Stimulated activated memory B cell treated with anti-CD40 and anti-IgM and Interleukin-4, amounts not matched to agents 10 μg/mL and 1 μg/mL and 100 μg/mL, for 72 hours (primary cell): ENCODE measurements around the gene KCNN4.
A peak's percentile ranks its signal among the peaks of the same experiment; 100 is the strongest.
"Not testable (repeated sequence)": the region's sequence is repeated elsewhere in the genome, so short reads cannot be mapped to it uniquely, and the experiment has no call there.

Experiments used
- ATAC-seq: fragments of 150-1000 bp; cut with Tn5 transposase; 2 replicates; pipeline ENCODE4 v1.10.0; 2021
- H3K27ac Mint-ChIP-seq: one replicate; pipeline ENCODE4 v1.8.0; 2022; ENCODE audit warnings: mild to moderate bottlenecking, mixed read lengths
- H3K27me3 Mint-ChIP-seq: one replicate; pipeline ENCODE4 v1.8.0; 2022; ENCODE audit warnings: mixed read lengths
- H3K36me3 Mint-ChIP-seq: one replicate; pipeline ENCODE4 v1.8.0; 2022; ENCODE audit warnings: mixed read lengths
- H3K4me1 Mint-ChIP-seq: one replicate; pipeline ENCODE4 v1.8.0; 2022; ENCODE audit warnings: mixed read lengths
- H3K4me3 Mint-ChIP-seq: one replicate; pipeline ENCODE4 v1.8.0; 2022; ENCODE audit warnings: mild to moderate bottlenecking, moderate library complexity, mixed read lengths
- H3K9me3 Mint-ChIP-seq: one replicate; pipeline ENCODE4 v1.8.0; 2022; ENCODE audit warnings: mixed read lengths

Gene KCNN4

DNA sequence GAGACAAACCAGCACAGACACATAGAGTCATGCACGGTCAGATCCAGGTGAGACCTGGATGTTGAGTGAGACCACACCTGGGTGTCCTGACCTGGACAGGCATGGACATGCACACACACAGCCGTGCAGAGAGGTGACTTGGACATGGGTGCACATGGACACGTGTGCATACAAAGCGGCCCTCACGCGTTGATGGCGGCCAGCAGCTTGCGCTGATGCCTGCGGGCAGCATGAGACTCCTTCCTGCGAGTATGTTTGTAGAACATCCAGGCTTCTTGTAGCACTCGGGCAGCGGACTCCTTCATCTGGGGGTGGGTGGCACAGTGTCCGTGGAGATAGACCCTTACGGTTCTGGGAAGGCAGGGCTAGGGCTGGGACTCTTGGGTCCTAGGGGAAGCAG, 11.5 kb downstream of the KCNN4 start:
- Mint-ChIP-seq H3K4me1 (peaks cover 74% of the 10 kb centered on the region), H3K27me3 (no peaks in the 10 kb centered on the region), H3K27ac (peak overlapping the region; percentile 93), H3K9me3 (no peaks in the 10 kb centered on the region), H3K4me3 (no peak overlapping the region), H3K36me3 (peaks cover 66% of the 10 kb centered on the region)
- ATAC-seq, result no peak

DNA sequence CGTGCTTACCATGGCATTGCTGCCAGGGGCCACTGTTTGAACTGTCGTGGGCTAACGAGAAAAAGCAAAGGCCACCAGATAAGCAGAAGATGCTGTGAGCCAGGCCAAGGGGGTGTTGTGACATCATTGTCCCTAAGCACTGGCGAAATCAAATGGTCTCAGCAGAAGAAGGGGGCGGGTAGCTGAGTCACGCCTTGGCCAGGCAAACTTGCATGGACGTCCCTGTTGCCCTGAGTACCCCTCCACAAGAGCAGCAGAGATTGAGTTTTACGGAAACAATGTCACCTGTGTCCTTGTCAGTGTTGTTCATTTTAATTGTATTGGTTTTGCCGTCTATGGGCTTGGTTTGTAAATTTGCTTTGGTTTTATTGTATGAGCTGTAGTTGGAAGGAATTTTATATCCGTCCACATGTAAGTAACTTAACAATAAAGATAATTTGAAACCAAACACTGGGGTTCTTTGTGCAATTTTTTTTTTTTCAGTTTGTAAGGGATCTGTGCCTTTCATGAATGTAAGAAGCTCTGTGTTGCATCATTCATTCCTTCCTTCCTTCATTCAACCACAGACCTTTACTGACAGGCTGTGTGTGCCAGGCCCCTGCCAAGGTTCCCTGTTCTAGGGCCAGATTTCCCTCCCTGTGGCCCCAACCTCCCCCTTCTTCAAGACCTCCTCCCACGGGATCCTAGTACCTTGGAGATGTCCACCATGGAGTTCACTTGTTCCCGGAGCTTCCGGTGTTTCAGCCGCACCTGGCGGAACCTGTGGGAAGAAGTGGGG, 12.3 kb downstream of the KCNN4 start:
- Mint-ChIP-seq H3K9me3 (no peaks in the 10 kb centered on the region), H3K27ac (peak overlapping the region; percentile 93), H3K36me3 (peaks cover 62% of the 10 kb centered on the region), H3K27me3 (no peaks in the 10 kb centered on the region), H3K4me1 (peaks cover 82% of the 10 kb centered on the region), H3K4me3 (no peak overlapping the region)
- no peak for ATAC-seq

DNA sequence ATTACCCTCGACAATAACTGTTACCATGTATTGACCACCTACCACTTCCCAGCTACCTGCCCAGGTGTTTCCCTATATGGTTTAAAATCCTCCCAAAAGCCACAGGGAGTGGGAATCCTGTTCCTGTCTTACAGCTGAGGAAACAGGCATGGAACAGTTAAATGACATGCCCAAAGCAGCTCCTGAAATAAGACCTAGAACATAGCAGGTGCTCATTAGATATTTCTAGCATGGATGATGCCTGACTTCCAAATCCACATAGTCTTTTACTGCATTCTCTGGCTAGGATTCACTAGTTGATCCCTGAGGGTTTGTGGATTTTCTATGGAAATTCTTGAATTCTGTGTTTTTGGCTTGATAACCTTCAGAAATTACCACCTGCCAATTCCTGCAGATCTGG, 13.0 kb downstream of the KCNN4 start:
- Mint-ChIP-seq H3K36me3 (peaks cover 55% of the 10 kb centered on the region), H3K4me3 (no peak overlapping the region), H3K27me3 (no peaks in the 10 kb centered on the region), H3K9me3 (no peaks in the 10 kb centered on the region), H3K4me1 (peaks cover 84% of the 10 kb centered on the region), H3K27ac (peak overlapping the region; percentile 93)
- no peak for ATAC-seq

DNA sequence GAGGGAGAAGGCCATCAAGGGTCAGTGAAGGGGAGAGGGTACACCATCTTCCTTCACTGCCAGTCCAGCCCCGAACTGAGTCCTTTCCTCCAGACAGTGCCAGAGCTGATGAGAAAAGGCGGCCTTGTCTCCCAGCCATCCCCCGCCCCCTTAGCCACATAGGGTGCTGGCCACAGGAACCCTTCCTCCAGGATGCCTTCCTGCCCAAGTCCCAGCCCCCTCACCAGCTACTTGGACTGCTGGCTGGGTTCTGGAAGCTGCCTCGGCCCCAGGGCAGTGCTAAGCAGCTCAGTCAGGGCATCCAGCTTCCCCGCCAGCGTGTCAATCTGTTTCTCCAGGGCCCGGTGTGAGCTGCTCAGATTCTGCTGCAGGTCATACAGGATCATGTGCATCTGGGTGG, 13.5 kb downstream of the KCNN4 start:
- peaks cover 89% of the 10 kb centered on the region for H3K4me1 Mint-ChIP-seq
- peaks cover 55% of the 10 kb centered on the region for H3K36me3 Mint-ChIP-seq
- no peaks in the 10 kb centered on the region for H3K27me3 Mint-ChIP-seq
- H3K4me3 Mint-ChIP-seq, result no peak overlapping the region
- no peaks in the 10 kb centered on the region for H3K9me3 Mint-ChIP-seq
- peak overlapping the region; percentile 93 for H3K27ac Mint-ChIP-seq
- no peak for ATAC-seq

DNA sequence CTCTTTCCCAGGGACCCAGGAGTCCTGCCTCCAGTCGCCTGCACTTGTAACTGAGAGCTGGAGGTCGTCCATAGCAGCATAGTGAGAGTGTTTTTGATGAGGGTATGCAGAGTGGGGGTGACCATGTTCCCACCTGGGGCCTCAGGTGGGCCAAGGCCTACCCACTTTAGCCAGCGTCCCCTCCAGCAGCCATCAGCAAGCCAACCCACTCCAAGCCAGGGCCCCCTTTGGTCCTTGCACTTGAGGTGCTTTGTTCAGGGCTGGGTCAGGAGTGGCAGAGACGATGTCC, 14.1 kb downstream of the KCNN4 start:
- no peaks in the 10 kb centered on the region for H3K27me3 Mint-ChIP-seq
- peaks cover 95% of the 10 kb centered on the region for H3K4me1 Mint-ChIP-seq

DNA sequence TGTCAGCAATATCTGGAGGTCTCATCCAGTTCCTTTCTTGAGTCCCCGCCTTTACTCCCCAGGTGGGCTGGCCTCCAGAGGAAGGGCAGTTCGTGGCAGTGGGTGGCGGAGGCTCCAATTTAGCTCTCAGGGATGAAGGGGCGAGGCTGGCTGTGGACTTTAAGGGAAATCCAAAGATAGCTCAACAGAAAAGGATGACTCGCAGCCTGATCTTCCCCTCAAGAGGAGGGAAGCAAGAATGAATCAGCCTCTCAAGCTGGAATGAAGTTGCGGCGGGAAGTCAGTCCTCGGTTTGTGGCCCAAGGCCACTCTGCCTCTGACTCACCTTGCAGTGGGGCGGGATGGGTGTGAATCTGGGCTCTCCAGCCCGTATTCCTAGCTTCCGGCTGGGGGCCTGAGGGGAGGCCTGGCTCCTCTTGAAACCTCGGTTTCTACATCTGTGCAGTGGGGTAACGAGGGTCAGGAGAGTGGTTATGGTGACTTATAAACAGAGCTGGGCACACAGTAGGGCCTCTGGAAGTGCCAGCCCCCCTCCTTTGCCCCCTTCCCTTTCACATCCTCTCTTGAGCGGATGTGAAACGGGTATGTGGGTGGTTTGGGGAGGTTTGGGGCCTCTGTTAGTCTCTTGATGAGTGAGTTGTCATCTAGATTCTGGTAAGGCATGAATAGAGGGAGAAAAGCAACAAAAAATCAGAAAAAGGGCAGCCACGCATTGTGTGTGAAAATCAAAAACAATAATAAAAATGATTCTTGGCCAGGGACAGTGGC, 15.5 kb downstream of the KCNN4 start:
- peak overlapping the region; percentile 93 for H3K27ac Mint-ChIP-seq
- peaks cover 43% of the 10 kb centered on the region for H3K36me3 Mint-ChIP-seq
- no peaks in the 10 kb centered on the region for H3K27me3 Mint-ChIP-seq
- peaks cover 93% of the 10 kb centered on the region for H3K4me1 Mint-ChIP-seq
- H3K9me3 Mint-ChIP-seq, result no peaks in the 10 kb centered on the region
- peak; percentile 93 for ATAC-seq
- peak overlapping the region; percentile 66 for H3K4me3 Mint-ChIP-seq

More for the DNA sequence above, 14.1 kb downstream of the KCNN4 start:
- Mint-ChIP-seq H3K9me3 (no peaks in the 10 kb centered on the region), H3K4me3 (peak overlapping the region; percentile 66), H3K36me3 (peaks cover 55% of the 10 kb centered on the region), H3K27ac (peak overlapping the region; percentile 93)
- no peak for ATAC-seq

DNA sequence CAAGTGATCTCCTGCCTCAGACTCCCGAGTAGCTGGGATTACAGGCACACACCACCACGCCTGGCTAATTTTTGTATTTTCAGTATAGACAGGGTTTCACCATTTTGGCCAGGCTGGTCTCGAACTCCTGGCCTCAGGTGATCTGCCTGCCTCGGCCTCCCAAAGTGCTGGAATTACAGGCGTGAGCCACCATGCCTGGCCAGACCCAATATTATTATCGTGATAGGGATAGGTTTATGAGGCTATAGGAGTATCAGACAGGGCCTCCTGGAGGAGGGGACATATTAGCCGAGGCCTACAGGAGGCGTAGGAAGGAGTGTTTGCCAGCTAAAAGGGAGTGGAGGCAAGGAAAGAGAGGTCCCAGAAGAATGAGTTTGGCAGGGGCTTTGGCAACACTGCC, 16.1 kb downstream of the KCNN4 start:
- H3K4me1 Mint-ChIP-seq, result peaks cover 89% of the 10 kb centered on the region
- not testable (repeated sequence) for ATAC-seq, H3K27me3 Mint-ChIP-seq, H3K9me3 Mint-ChIP-seq
- peak overlapping the region; percentile 13 for H3K4me3 Mint-ChIP-seq
- peak overlapping the region; percentile 93 for H3K27ac Mint-ChIP-seq
- H3K36me3 Mint-ChIP-seq, result peaks cover 37% of the 10 kb centered on the region

DNA sequence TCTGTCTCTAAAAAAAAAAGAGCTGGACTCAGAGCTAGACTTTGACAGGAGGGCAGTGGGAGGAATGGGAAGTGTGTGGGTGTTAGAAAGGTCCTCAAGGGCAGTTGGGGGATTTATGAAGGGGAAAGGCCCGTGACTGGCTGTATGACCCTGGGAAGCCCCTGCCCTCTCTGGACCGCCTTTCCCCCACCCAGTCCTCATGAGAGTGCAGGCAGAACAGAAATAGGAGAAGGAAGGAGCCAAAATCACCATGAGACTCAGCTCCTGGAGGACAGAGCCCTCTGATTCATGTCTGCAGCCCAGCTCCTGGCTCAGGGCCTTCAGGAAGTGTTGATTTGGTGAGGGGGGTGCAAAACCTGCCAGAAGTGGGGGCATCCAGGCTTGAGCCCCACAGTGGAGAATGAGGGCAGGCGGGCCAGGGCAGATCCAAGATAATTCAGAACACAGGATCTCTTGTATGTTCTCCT, 17.3 kb downstream of the KCNN4 start:
- H3K9me3 Mint-ChIP-seq, result no peaks in the 10 kb centered on the region
- peaks cover 25% of the 10 kb centered on the region for H3K36me3 Mint-ChIP-seq
- ATAC-seq, result peak; percentile 45
- H3K4me3 Mint-ChIP-seq, result peak overlapping the region; percentile 4
- peak overlapping the region; percentile 93 for H3K27ac Mint-ChIP-seq
- no peaks in the 10 kb centered on the region for H3K27me3 Mint-ChIP-seq
- peaks cover 90% of the 10 kb centered on the region for H3K4me1 Mint-ChIP-seq

DNA sequence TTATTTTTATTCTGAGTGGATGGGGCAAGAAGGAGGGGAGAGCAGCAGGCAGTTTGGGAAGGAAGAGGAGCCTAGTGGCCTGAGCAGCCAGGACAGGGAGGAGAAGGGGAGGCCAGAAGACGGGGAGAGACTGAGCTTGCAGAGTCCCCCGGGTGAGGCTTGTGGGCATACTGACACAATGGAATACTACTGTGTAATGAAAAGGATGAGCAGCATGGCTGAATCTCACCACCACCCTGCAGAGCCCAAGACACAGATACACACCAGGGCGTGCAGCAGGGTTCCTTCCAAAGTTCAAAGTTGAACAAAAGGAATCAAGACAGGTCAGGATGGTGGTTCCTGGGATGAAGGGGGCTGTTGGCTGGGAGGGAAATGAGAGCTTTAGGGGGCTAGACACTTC, 18.0 kb downstream of the KCNN4 start:
- Mint-ChIP-seq H3K4me3 (no peak overlapping the region), H3K27ac (peak overlapping the region; percentile 93), H3K9me3 (no peaks in the 10 kb centered on the region), H3K36me3 (peaks cover 19% of the 10 kb centered on the region), H3K4me1 (peaks cover 90% of the 10 kb centered on the region), H3K27me3 (no peaks in the 10 kb centered on the region)
- no peak for ATAC-seq

DNA sequence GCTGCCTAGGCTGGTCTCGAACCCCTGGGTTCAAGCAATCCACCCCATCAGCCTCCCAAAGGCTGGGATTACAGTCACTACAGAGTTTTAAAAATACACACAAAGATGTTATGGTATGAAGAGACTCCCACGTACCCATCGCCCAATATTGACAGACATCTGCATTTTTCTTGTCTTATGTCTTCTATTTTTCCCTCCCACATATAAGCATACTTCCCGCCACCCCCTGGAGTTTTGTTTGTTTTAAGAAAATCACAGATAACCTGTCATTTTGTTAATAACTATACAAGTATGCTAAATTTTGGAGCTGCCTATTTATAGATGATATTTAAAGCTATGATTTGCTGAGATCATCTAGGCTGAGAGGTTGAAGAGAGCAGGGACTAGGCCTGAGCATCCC, 19.8 kb downstream of the KCNN4 start:
- H3K4me3 Mint-ChIP-seq, result no peak overlapping the region
- no peaks in the 10 kb centered on the region for H3K27me3 Mint-ChIP-seq
- ATAC-seq, result no peak
- H3K36me3 Mint-ChIP-seq, result peaks cover 6% of the 10 kb centered on the region
- no peaks in the 10 kb centered on the region for H3K9me3 Mint-ChIP-seq
- peaks cover 90% of the 10 kb centered on the region for H3K4me1 Mint-ChIP-seq
- no peak overlapping the region for H3K27ac Mint-ChIP-seq

DNA sequence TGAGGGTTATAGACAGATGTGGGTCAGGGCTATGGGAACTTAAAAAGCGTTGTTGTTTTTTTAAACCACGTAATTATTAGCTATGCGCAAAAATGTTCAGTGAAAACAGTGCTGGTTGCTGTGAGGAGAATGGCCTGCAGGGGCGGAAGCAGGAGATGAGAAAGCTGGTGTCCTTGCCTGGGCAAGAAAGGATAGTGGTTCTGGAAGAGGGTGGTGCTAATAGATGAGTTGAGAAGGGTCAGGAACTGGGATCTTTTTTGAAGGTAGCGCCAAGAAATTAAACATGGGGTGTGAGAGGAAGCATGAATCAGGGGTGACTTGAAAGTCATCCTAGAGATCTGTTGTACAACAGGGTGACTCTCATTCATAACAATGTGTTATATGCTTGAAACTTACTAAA, 21.3 kb downstream of the KCNN4 start:
- Mint-ChIP-seq H3K27me3 (no peaks in the 10 kb centered on the region), H3K27ac (peak overlapping the region; percentile 96), H3K36me3 (peaks cover under 1% of the 10 kb centered on the region), H3K4me3 (no peak overlapping the region), H3K4me1 (peaks cover 85% of the 10 kb centered on the region), H3K9me3 (no peaks in the 10 kb centered on the region)
- ATAC-seq, result no peak

DNA sequence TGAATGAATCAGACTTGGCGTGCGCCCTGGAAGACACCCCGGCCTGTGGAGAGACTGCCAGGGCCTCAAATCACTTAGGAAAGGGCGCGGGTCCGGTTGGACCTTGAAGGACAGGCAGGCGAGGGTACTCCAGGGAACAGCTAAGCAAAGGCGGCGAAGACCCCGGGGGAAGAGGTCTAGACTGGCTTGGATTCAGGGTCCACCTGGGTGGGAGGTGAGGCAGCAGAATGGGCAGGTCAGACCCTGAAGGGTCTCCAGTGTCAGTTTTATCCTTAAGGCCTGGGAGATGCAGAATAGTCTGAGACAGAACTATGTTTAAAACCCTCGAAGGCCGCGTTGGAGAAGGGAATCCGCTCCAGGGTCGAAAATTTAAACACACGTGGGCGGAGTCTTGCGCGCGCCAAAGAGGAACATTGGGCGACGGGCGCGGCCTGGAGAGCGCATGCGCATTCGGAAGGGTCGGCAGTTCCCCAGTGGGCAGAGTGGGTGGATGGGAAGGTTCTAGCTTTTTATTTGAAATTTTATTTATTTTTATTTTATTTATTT, 25.4 kb downstream of the KCNN4 start:
- ATAC-seq, result peak; percentile 48
- peaks cover 68% of the 10 kb centered on the region for H3K4me1 Mint-ChIP-seq

DNA sequence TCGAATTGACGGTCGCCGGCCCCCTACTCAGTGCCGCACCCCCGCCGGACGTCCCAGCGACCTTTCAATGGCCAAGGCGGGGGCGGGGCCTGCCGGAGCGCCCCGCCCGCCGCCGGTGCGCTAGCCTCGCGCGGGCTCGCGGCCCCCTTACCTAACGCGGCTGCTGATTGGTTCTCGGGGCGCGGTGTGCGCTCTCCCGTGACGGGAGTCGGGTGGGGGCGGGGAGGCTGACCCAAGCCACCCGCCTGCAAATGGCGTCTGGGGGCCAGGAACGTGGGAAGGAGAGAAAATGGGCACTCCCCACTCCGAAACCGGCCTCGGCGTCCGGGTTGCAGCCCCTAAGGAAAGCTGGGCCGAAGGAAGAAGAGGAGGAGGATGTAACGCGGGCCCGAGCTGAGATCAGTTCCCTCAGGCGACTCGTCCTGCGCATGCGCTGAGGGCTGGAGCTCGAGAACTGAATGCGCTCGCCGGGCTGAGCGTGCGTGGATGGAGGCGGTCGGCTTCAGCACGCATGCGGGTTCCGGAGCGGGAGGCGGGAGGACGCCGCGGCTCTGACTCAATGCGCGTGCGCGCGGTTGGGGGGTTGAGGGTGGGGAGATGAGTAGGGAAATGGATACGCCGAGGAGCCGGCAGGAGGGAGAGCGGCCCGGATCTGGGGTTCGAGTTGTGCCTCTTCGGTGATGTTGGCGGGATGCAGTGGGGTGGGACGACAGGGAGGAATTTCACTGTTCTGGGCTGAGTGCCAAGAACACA, 26.1 kb downstream of the KCNN4 start, which contains the start of gene SMG9:
Gene SMG9 (minus strand): TSS at position 460 of the 753 bp plus-strand sequence. CDS start 4,221 bp downstream, outside the sequence.
- peak; percentile 90 for ATAC-seq
- H3K36me3 Mint-ChIP-seq, result peaks cover 19% of the 10 kb centered on the region
- H3K27ac Mint-ChIP-seq, result peak within 1 kb of the TSS; percentile 96
- H3K4me3 Mint-ChIP-seq, result peak within 1 kb of the TSS; percentile 91
- H3K27me3 Mint-ChIP-seq, result no peaks in the 10 kb centered on the region
- H3K9me3 Mint-ChIP-seq, result no peaks in the 10 kb centered on the region
- H3K4me1 Mint-ChIP-seq, result peaks cover 73% of the 10 kb centered on the region

More for the DNA sequence above, 25.4 kb downstream of the KCNN4 start:
- H3K4me3 Mint-ChIP-seq, result peak overlapping the region; percentile 91
- peaks cover 14% of the 10 kb centered on the region for H3K36me3 Mint-ChIP-seq
- no peaks in the 10 kb centered on the region for H3K9me3 Mint-ChIP-seq
- peak overlapping the region; percentile 96 for H3K27ac Mint-ChIP-seq
- H3K27me3 Mint-ChIP-seq, result no peaks in the 10 kb centered on the region

DNA sequence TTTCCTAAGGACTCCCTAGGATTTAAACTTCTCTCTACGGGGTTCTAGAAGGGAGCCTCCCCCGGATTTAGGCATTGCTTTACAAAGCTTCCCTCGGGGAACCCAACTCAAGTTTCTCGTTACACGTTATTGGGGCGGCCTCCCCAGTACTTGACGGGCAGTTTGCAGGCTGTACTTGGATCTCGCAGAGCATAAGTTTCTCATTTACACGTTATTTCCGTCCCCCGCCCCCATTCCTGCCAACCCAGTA, 26.6 kb downstream of the KCNN4 start:
- Mint-ChIP-seq H3K36me3 (peaks cover 20% of the 10 kb centered on the region), H3K9me3 (no peaks in the 10 kb centered on the region)

DNA sequence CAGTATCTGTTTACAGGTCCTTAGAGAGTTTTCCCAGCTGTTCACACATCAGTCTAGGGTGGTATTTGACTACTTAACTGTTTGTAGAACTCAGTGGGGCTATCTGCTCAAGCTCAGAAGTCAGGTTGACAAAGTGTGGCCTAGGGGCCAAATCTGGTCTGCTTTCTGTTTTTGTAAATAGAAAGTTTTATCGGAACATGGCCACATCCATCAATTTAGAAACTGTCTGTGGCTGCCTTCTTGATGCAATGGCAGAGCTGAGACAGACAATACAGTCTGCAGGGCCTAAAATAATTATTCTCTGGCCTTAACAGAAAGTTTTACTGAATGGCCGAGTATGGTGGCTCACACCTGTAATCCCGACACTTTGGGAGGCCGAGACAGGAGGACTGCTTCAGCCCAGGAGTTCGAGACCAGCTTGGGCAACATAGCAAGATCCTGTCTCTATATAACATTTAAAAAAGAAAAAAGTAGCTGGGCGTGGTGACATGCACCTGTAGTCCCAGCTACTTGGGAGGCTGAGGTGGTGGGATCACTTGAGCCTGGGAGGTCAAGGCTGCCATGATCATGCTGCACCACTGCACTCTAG, 28.4 kb downstream of the KCNN4 start:
- H3K27me3 Mint-ChIP-seq, result no peaks in the 10 kb centered on the region
- H3K9me3 Mint-ChIP-seq, result no peaks in the 10 kb centered on the region
- H3K4me1 Mint-ChIP-seq, result peaks cover 72% of the 10 kb centered on the region
- H3K4me3 Mint-ChIP-seq, result no peak overlapping the region
- ATAC-seq, result no peak
- peak overlapping the region; percentile 96 for H3K27ac Mint-ChIP-seq
- peaks cover 29% of the 10 kb centered on the region for H3K36me3 Mint-ChIP-seq

More for the DNA sequence above, 26.6 kb downstream of the KCNN4 start:
- Mint-ChIP-seq H3K4me3 (peak overlapping the region; percentile 91), H3K27ac (peak overlapping the region; percentile 96), H3K4me1 (peaks cover 72% of the 10 kb centered on the region), H3K27me3 (no peaks in the 10 kb centered on the region)
- ATAC-seq, result no peak
